ENCODE measurements around the gene ATG4C.

The ATG4C gene

GRCh38 chr1:62852253-62852652, 68.3 kb downstream of the ATG4C start:
- TF ChIP-seq CTCF (IDR thresholded peaks at IDR 0.05; ENCODE audit: low read length) (no peak), EZH2 (IDR thresholded peaks at IDR 0.05; ENCODE audit: borderline replicate concordance, low read length) (no peak)

GRCh38 chr1:62856960-62857359, 73.0 kb downstream of the ATG4C start:
- Histone ChIP-seq H3F3A (ENCODE audit: insufficient read depth, low read length) (no peaks in the 10 kb centered on the region), H3K79me2 (ENCODE audit: insufficient read depth, low read length) (no peaks in the 10 kb centered on the region), H3K9me3 (ENCODE audit: low read length) (no peaks in the 10 kb centered on the region), H3K36me3 (ENCODE audit: insufficient read depth, low read length) (peaks cover 6% of the 10 kb centered on the region), H3K9me2 (ENCODE audit: low read depth, low read length) (no peaks in the 10 kb centered on the region), H3K4me1 (ENCODE audit: insufficient read depth, low read length, severe bottlenecking) (no peaks in the 10 kb centered on the region), H2AFZ (ENCODE audit: low read length) (no peak overlapping the region), H3K4me3 (ENCODE audit: low read depth, low read length, poor library complexity, severe bottlenecking) (no peak overlapping the region), H3K27me3 (ENCODE audit: insufficient read depth, low read length) (no peaks in the 10 kb centered on the region), H4K20me1 (ENCODE audit: insufficient read depth, low read length) (no peaks in the 10 kb centered on the region), H3K4me2 (ENCODE audit: low read length) (no peak overlapping the region), H3K9ac (ENCODE audit: low read length) (no peak overlapping the region), H3K27ac (ENCODE audit: low read depth, low read length, poor library complexity, severe bottlenecking) (no peak overlapping the region)
- TF ChIP-seq CTCF (IDR thresholded peaks at IDR 0.05; ENCODE audit: low read length) (no peak), EZH2 (IDR thresholded peaks at IDR 0.05; ENCODE audit: borderline replicate concordance, low read length) (no peak)

More at GRCh38 chr1:62852253-62852652, 68.3 kb downstream of the ATG4C start:
- Histone ChIP-seq H3K27ac (ENCODE audit: low read depth, low read length, poor library complexity, severe bottlenecking) (no peak overlapping the region), H3K9me2 (ENCODE audit: low read depth, low read length) (no peaks in the 10 kb centered on the region), H3K36me3 (ENCODE audit: insufficient read depth, low read length) (peaks cover 11% of the 10 kb centered on the region), H3K9ac (ENCODE audit: low read length) (no peak overlapping the region), H3K27me3 (ENCODE audit: insufficient read depth, low read length) (no peaks in the 10 kb centered on the region), H3K79me2 (ENCODE audit: insufficient read depth, low read length) (no peaks in the 10 kb centered on the region), H3K4me1 (ENCODE audit: insufficient read depth, low read length, severe bottlenecking) (no peaks in the 10 kb centered on the region), H3K9me3 (ENCODE audit: low read length) (no peaks in the 10 kb centered on the region), H3F3A (ENCODE audit: insufficient read depth, low read length) (no peaks in the 10 kb centered on the region), H4K20me1 (ENCODE audit: insufficient read depth, low read length) (no peaks in the 10 kb centered on the region), H3K4me3 (ENCODE audit: low read depth, low read length, poor library complexity, severe bottlenecking) (no peak overlapping the region), H3K4me2 (ENCODE audit: low read length) (no peak overlapping the region), H2AFZ (ENCODE audit: low read length) (no peak overlapping the region)

DNA sequence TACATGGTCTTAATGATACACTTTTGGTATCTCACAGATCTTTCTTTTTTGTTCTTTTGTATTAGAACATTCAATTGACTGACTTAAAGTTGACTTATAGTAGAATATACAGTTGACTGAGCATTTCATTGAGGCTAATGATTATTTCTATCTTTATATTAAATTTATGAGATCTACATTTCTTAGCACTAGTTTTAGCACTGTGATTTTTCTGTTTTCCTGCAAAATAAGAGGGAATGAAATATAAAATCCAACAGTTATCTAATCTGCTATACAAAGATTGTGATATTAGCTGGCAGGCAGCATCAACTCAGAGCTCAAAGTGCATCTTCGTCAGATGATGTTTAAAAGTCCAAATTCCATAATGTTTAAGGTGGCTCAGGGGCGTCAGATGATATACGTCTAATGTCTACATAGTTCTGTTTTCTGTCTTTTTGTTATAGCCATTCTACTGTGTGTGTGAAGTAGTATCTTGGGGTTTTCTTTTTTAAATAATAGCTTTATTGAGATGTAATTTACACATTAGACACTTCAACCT, 85.4 kb downstream of the ATG4C start:
- no peak overlapping the region for H3K4me2 ChIP-seq (ENCODE audit: low read length)
- TF ChIP-seq CTCF (IDR thresholded peaks at IDR 0.05; ENCODE audit: low read length), result no peak
- no peak for TF ChIP-seq EZH2 (IDR thresholded peaks at IDR 0.05; ENCODE audit: borderline replicate concordance, low read length)
- no peaks in the 10 kb centered on the region for H3F3A ChIP-seq (ENCODE audit: insufficient read depth, low read length)
- H3K4me1 ChIP-seq (ENCODE audit: insufficient read depth, low read length, severe bottlenecking), result no peaks in the 10 kb centered on the region
- no peaks in the 10 kb centered on the region for H3K9me3 ChIP-seq (ENCODE audit: low read length)
- no peaks in the 10 kb centered on the region for H3K9me2 ChIP-seq (ENCODE audit: low read depth, low read length)
- no peak overlapping the region for H3K27ac ChIP-seq (ENCODE audit: low read depth, low read length, poor library complexity, severe bottlenecking)
- H3K9ac ChIP-seq (ENCODE audit: low read length), result no peak overlapping the region
- no peaks in the 10 kb centered on the region for H3K27me3 ChIP-seq (ENCODE audit: insufficient read depth, low read length)
- no peak overlapping the region for H3K4me3 ChIP-seq (ENCODE audit: low read depth, low read length, poor library complexity, severe bottlenecking)
- H2AFZ ChIP-seq (ENCODE audit: low read length), result no peak overlapping the region
- H3K79me2 ChIP-seq (ENCODE audit: insufficient read depth, low read length), result no peaks in the 10 kb centered on the region
- no peaks in the 10 kb centered on the region for H3K36me3 ChIP-seq (ENCODE audit: insufficient read depth, low read length)
- H4K20me1 ChIP-seq (ENCODE audit: insufficient read depth, low read length), result no peaks in the 10 kb centered on the region
